T-helper 2 cell treated with Interferon-gamma antibody and Interleukin-4, amounts not matched to agents 5 μg/mL and 100 μg/mL, for 36 hours (primary cell): Measurements from ENCODE around the gene GGT6.
"Not testable (repeated sequence)": the region's sequence is repeated elsewhere in the genome, so short reads cannot be mapped to it uniquely, and the experiment has no call there.

Experiments used
- DNase-seq: peaks from one replicate; pipeline ENCODE4 v3.0.0; 2021; ENCODE audit warnings: low spot score
- H3K27ac Mint-ChIP-seq: one replicate; pipeline ENCODE4 v1.8.0; 2021; ENCODE audit warnings: mild to moderate bottlenecking, mixed read lengths
- H3K27me3 Mint-ChIP-seq: one replicate; pipeline ENCODE4 v1.8.0; 2021; ENCODE audit warnings: low read depth, mixed read lengths
- H3K36me3 Mint-ChIP-seq: one replicate; pipeline ENCODE4 v1.8.0; 2021; ENCODE audit warnings: low read depth, mixed read lengths
- H3K4me1 Mint-ChIP-seq: one replicate; pipeline ENCODE4 v1.8.0; 2021; ENCODE audit warnings: low read depth, mixed read lengths
- H3K4me3 Mint-ChIP-seq: one replicate; pipeline ENCODE4 v1.8.0; 2022; ENCODE audit warnings: mild to moderate bottlenecking, moderate library complexity, mixed read lengths
- H3K9me3 Mint-ChIP-seq: one replicate; pipeline ENCODE4 v1.8.0; 2021; ENCODE audit warnings: mixed read lengths

The GGT6 gene

GRCh38 chr17:4560421-4560820, at the start of gene GGT6:
TSS of gene GGT6 (minus strand) at chr17:4560577. CDS start at chr17:4560521, 56 bp downstream.
- Mint-ChIP-seq H3K27me3 (no peaks in the 10 kb centered on the region), H3K36me3 (no peaks in the 10 kb centered on the region), H3K4me3 (no peak within 1 kb of the TSS), H3K4me1 (peaks cover 39% of the 10 kb centered on the region), H3K9me3 (no peaks in the 10 kb centered on the region), H3K27ac (no peak within 1 kb of the TSS)
- no peak for DNase-seq

GRCh38 chr17:4610162-4610561, 49.8 kb upstream of the GGT6 start:
- no peak overlapping the region for H3K27ac Mint-ChIP-seq
- H3K36me3 Mint-ChIP-seq: no peaks in the 10 kb centered on the region
- peaks cover 28% of the 10 kb centered on the region for H3K27me3 Mint-ChIP-seq
- H3K9me3 Mint-ChIP-seq: no peaks in the 10 kb centered on the region
- DNase-seq: no peak
- no peak overlapping the region for H3K4me3 Mint-ChIP-seq
- no peaks in the 10 kb centered on the region for H3K4me1 Mint-ChIP-seq

- no peaks in the 10 kb centered on the region for H3K36me3 Mint-ChIP-seq
- H3K9me3 Mint-ChIP-seq: no peaks in the 10 kb centered on the region
- H3K27me3 Mint-ChIP-seq: peaks cover 28% of the 10 kb centered on the region
- no peak overlapping the region for H3K27ac Mint-ChIP-seq
- no peak overlapping the region for H3K4me3 Mint-ChIP-seq
- H3K4me1 Mint-ChIP-seq: no peaks in the 10 kb centered on the region
- no peak for DNase-seq
These were observed 49.4 kb upstream of the GGT6 start for GRCh38 chr17:4609761-4610160.

GRCh38 chr17:4607773-4608187, 47.4 kb upstream of the GGT6 start:
- Mint-ChIP-seq H3K4me1 (no peaks in the 10 kb centered on the region), H3K27me3 (peaks cover 25% of the 10 kb centered on the region), H3K27ac (no peak overlapping the region), H3K4me3 (no peak overlapping the region), H3K36me3 (no peaks in the 10 kb centered on the region), H3K9me3 (no peaks in the 10 kb centered on the region)
- no peak for DNase-seq

GRCh38 chr17:4607261-4607741, 46.9 kb upstream of the GGT6 start:
- Mint-ChIP-seq H3K27me3 (peaks cover 25% of the 10 kb centered on the region), H3K27ac (no peak overlapping the region), H3K4me3 (no peak overlapping the region), H3K4me1 (no peaks in the 10 kb centered on the region), H3K36me3 (no peaks in the 10 kb centered on the region), H3K9me3 (no peaks in the 10 kb centered on the region)
- no peak for DNase-seq

- no peak overlapping the region for H3K4me3 Mint-ChIP-seq
- no peak overlapping the region for H3K27ac Mint-ChIP-seq
- H3K27me3 Mint-ChIP-seq: peaks cover 25% of the 10 kb centered on the region
- no peaks in the 10 kb centered on the region for H3K36me3 Mint-ChIP-seq
- H3K9me3 Mint-ChIP-seq: no peaks in the 10 kb centered on the region
- no peaks in the 10 kb centered on the region for H3K4me1 Mint-ChIP-seq
- no peak for DNase-seq
These were observed 45.4 kb upstream of the GGT6 start for GRCh38 chr17:4605826-4606225.

GRCh38 chr17:4604736-4605135, 44.4 kb upstream of the GGT6 start:
- not testable (repeated sequence) for H3K27ac Mint-ChIP-seq, H3K36me3 Mint-ChIP-seq, H3K4me1 Mint-ChIP-seq, DNase-seq, H3K4me3 Mint-ChIP-seq, H3K9me3 Mint-ChIP-seq
- H3K27me3 Mint-ChIP-seq: peaks cover 20% of the 10 kb centered on the region

GRCh38 chr17:4604111-4604644, 43.8 kb upstream of the GGT6 start:
- DNase-seq: no peak
- no peaks in the 10 kb centered on the region for H3K4me1 Mint-ChIP-seq
- H3K4me3 Mint-ChIP-seq: no peak overlapping the region
- H3K27me3 Mint-ChIP-seq: peaks cover 15% of the 10 kb centered on the region
- H3K36me3 Mint-ChIP-seq: no peaks in the 10 kb centered on the region
- no peak overlapping the region for H3K27ac Mint-ChIP-seq
- H3K9me3 Mint-ChIP-seq: no peaks in the 10 kb centered on the region

- H3K27me3 Mint-ChIP-seq: no peaks in the 10 kb centered on the region
- H3K27ac Mint-ChIP-seq: no peak overlapping the region
- H3K9me3 Mint-ChIP-seq: no peaks in the 10 kb centered on the region
- H3K4me1 Mint-ChIP-seq: no peaks in the 10 kb centered on the region
- no peak overlapping the region for H3K4me3 Mint-ChIP-seq
- DNase-seq: no peak
- no peaks in the 10 kb centered on the region for H3K36me3 Mint-ChIP-seq
These were observed 41.7 kb upstream of the GGT6 start for GRCh38 chr17:4602041-4602440.

GRCh38 chr17:4601326-4601725, 40.9 kb upstream of the GGT6 start:
- no peaks in the 10 kb centered on the region for H3K27me3 Mint-ChIP-seq
- H3K36me3 Mint-ChIP-seq: no peaks in the 10 kb centered on the region
- H3K4me3 Mint-ChIP-seq: no peak overlapping the region
- H3K9me3 Mint-ChIP-seq: no peaks in the 10 kb centered on the region
- no peak for DNase-seq
- no peak overlapping the region for H3K27ac Mint-ChIP-seq
- no peaks in the 10 kb centered on the region for H3K4me1 Mint-ChIP-seq

- H3K4me3 Mint-ChIP-seq: no peak overlapping the region
- H3K36me3 Mint-ChIP-seq: no peaks in the 10 kb centered on the region
- H3K9me3 Mint-ChIP-seq: no peaks in the 10 kb centered on the region
- H3K27me3 Mint-ChIP-seq: no peaks in the 10 kb centered on the region
- DNase-seq: no peak
- no peaks in the 10 kb centered on the region for H3K4me1 Mint-ChIP-seq
- H3K27ac Mint-ChIP-seq: no peak overlapping the region
These were observed 40.2 kb upstream of the GGT6 start for GRCh38 chr17:4600563-4600962.

GRCh38 chr17:4599505-4600281, 39.3 kb upstream of the GGT6 start:
- no peaks in the 10 kb centered on the region for H3K9me3 Mint-ChIP-seq
- H3K27me3 Mint-ChIP-seq: no peaks in the 10 kb centered on the region
- no peak overlapping the region for H3K27ac Mint-ChIP-seq
- H3K4me1 Mint-ChIP-seq: peaks cover 2% of the 10 kb centered on the region
- no peak for DNase-seq
- no peaks in the 10 kb centered on the region for H3K36me3 Mint-ChIP-seq
- no peak overlapping the region for H3K4me3 Mint-ChIP-seq

GRCh38 chr17:4598776-4599504, 38.6 kb upstream of the GGT6 start:
- Mint-ChIP-seq H3K4me1 (peaks cover 2% of the 10 kb centered on the region), H3K9me3 (no peaks in the 10 kb centered on the region), H3K27ac (no peak overlapping the region), H3K4me3 (no peak overlapping the region), H3K36me3 (no peaks in the 10 kb centered on the region), H3K27me3 (no peaks in the 10 kb centered on the region)
- no peak for DNase-seq

GRCh38 chr17:4597975-4598374, 37.6 kb upstream of the GGT6 start:
- H3K4me3 Mint-ChIP-seq: no peak overlapping the region
- peaks cover 2% of the 10 kb centered on the region for H3K4me1 Mint-ChIP-seq
- no peaks in the 10 kb centered on the region for H3K9me3 Mint-ChIP-seq
- no peaks in the 10 kb centered on the region for H3K27me3 Mint-ChIP-seq
- H3K36me3 Mint-ChIP-seq: no peaks in the 10 kb centered on the region
- DNase-seq: no peak
- no peak overlapping the region for H3K27ac Mint-ChIP-seq
